ENCODE measurements around the gene RHNO1.

The RHNO1 gene

DNA sequence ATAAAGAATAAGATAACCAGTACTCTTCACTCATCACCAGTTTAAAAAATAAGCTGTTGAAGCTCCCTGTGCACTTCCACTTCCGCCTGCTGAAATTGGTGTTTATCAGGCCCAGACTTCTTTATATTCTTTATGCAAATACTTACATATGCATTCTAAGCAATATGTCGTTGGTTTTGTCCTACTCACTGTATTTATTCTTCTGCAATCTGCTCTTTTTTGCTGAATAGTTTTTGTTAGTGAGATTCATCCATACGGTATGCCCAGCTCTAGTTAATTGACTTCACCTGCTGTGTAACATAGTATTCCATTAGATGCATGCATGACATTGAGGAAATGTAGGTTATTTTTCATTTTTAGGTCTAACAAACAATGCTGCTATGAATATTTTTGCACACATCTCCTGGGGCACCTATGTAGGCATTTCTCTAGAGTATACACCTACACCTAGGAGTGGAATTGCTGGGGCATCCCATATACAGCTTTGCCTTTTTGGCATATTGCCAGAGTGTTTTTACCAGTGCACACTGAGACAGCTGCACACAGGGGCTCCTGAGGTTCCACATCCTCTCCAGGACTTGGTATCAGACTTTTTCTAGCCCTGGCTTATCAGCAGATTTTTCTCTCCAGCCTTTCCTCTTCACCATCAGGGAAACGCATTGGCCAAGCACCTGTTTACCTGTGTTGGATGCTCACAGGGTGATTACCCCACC is 41.2 kb upstream of the RHNO1 start:
- TF ChIP-seq, protein P1, sequence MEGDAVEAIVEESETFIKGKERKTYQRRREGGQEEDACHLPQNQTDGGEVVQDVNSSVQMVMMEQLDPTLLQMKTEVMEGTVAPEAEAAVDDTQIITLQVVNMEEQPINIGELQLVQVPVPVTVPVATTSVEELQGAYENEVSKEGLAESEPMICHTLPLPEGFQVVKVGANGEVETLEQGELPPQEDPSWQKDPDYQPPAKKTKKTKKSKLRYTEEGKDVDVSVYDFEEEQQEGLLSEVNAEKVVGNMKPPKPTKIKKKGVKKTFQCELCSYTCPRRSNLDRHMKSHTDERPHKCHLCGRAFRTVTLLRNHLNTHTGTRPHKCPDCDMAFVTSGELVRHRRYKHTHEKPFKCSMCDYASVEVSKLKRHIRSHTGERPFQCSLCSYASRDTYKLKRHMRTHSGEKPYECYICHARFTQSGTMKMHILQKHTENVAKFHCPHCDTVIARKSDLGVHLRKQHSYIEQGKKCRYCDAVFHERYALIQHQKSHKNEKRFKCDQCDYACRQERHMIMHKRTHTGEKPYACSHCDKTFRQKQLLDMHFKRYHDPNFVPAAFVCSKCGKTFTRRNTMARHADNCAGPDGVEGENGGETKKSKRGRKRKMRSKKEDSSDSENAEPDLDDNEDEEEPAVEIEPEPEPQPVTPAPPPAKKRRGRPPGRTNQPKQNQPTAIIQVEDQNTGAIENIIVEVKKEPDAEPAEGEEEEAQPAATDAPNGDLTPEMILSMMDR (IDR thresholded peaks at IDR 0.05; ENCODE audit: low read depth, low read length) = no peak
- no peak overlapping the region for H3K4me3 ChIP-seq (ENCODE audit: low read depth, low read length)

DNA sequence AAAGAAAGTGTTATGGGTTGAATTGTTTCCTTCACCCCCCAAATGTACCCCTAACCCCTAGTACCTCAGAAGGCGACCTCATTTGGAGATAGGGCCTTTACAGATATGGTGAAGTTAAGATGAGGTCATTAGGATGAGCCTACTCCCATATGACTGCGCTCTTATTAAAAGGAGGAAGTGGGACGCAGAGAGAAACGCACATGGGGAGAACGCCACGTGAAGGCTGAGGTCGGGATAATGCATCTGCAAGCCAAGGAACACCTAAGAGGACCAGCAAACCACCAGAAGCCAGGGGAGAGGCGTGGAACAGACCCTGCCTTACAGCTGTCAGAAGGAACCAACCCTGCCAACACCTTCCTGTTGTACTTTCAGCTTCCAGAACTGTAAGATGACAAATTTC is 40.4 kb upstream of the RHNO1 start:
- H3K4me3 ChIP-seq (ENCODE audit: low read depth, low read length) = no peak overlapping the region
- TF ChIP-seq, protein P1 (IDR thresholded peaks at IDR 0.05; ENCODE audit: low read depth, low read length) = no peak

DNA sequence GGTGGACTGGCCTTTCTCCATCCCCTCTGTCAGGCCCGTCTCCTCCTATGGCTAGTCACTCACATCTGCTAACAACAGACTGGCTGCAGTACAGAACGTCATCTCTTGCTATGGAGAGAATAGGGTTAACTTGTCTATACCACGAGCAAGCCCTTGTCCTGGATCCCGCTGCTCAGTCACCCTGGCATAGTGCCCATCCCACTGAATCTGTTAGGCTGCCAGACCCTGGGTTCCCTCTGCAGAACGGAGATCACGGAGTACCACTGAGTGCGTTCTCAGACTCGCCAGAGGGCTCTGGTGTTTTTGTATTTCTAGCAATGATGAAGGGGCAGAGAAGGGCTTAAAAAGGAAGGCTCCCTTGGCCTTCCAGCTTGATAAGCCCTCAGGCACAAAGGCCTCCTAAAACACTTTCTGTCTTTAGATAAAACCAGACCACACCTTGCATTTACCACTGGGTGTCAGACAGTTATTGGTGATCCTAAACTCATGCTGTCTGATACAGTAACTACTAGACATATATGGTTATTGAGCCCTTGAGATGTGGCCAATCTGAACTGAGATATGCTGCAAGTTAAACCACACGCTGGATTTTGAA is 35.9 kb upstream of the RHNO1 start:
- TF ChIP-seq, protein P1 (IDR thresholded peaks at IDR 0.05; ENCODE audit: low read depth, low read length) = no peak
- no peak overlapping the region for H3K4me3 ChIP-seq (ENCODE audit: low read depth, low read length)

GRCh38 chr12:2842948-2843347 is 34.1 kb upstream of the RHNO1 start:
- TF ChIP-seq, protein P1 (IDR thresholded peaks at IDR 0.05; ENCODE audit: low read depth, low read length) = no peak
- no peak overlapping the region for H3K4me3 ChIP-seq (ENCODE audit: low read depth, low read length)

- TF ChIP-seq, protein P1 (IDR thresholded peaks at IDR 0.05; ENCODE audit: low read depth, low read length) = no peak
Measured at GRCh38 chr12:2844786-2845185, 32.2 kb upstream of the RHNO1 start.

GRCh38 chr12:2845280-2845679 is 31.7 kb upstream of the RHNO1 start:
- H3K4me3 ChIP-seq (ENCODE audit: low read depth, low read length) = no peak overlapping the region
- TF ChIP-seq, protein P1 (IDR thresholded peaks at IDR 0.05; ENCODE audit: low read depth, low read length) = no peak

More at GRCh38 chr12:2844786-2845185, 32.2 kb upstream of the RHNO1 start:
- H3K4me3 ChIP-seq (ENCODE audit: low read depth, low read length) = no peak overlapping the region

DNA sequence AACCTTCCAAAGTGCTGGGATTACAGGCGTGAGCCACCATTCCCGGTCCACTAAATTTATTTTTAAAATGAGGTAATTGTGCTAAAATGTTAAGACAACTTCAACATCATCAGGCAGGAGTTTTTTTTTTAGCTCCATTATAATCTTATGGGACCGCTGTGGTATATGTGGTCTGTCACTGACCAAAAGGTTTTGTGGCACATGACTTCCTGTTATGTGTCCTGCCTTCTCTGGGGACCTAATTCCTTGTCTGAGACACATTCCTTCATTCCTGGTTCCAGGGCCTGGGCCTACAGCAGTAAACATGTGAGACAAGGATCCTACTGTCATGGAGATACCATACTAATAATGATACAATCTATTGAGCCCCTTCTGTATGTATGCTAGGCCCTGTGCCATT is 25.1 kb upstream of the RHNO1 start:
- TF ChIP-seq, protein P1 (IDR thresholded peaks at IDR 0.05; ENCODE audit: low read depth, low read length) = no peak
- no peak overlapping the region for H3K4me3 ChIP-seq (ENCODE audit: low read depth, low read length)
